GM12872 (cell line): ENCODE results near the gene ZNF674.

Experiments used
- TF ChIP-seq, protein P1 (sequence below): IDR thresholded peaks from 3 replicates; pipeline ENCODE4 v1.5.1; 2011; ENCODE audit warnings: low read depth, mild to moderate bottlenecking, low read length, moderate library complexity; ENCODE audit not compliant: insufficient read depth

ZNF674 gene

GRCh38 chrX:46477435-46477834 is 67.8 kb downstream of the ZNF674 start:
- TF ChIP-seq, protein P1, sequence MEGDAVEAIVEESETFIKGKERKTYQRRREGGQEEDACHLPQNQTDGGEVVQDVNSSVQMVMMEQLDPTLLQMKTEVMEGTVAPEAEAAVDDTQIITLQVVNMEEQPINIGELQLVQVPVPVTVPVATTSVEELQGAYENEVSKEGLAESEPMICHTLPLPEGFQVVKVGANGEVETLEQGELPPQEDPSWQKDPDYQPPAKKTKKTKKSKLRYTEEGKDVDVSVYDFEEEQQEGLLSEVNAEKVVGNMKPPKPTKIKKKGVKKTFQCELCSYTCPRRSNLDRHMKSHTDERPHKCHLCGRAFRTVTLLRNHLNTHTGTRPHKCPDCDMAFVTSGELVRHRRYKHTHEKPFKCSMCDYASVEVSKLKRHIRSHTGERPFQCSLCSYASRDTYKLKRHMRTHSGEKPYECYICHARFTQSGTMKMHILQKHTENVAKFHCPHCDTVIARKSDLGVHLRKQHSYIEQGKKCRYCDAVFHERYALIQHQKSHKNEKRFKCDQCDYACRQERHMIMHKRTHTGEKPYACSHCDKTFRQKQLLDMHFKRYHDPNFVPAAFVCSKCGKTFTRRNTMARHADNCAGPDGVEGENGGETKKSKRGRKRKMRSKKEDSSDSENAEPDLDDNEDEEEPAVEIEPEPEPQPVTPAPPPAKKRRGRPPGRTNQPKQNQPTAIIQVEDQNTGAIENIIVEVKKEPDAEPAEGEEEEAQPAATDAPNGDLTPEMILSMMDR = no peak

GRCh38 chrX:46465203-46465602 is 80.0 kb downstream of the ZNF674 start:
- TF ChIP-seq, protein P1 = no peak

DNA sequence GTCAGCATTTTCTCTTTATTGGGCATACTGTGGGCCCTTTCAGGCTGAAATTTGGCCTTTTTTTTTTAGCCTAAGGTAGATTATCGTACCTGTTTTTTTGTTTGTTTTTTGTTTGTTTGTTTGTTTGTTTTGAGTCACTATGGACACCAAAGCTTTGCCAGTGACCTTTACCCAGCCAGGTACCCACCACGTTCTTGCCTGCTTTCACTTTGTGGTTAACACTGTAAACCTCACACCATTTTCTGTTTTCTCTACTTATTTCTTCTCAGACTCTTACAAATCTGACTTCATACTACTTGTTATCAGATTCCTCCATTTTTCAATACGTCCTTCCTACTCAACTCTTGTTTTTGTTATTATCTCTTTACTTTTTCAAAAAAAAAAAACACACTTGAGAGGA is 81.5 kb downstream of the ZNF674 start:
- TF ChIP-seq, protein P1 = no peak

GRCh38 chrX:46461660-46462191 is 83.5 kb downstream of the ZNF674 start:
- TF ChIP-seq, protein P1 = no peak

DNA sequence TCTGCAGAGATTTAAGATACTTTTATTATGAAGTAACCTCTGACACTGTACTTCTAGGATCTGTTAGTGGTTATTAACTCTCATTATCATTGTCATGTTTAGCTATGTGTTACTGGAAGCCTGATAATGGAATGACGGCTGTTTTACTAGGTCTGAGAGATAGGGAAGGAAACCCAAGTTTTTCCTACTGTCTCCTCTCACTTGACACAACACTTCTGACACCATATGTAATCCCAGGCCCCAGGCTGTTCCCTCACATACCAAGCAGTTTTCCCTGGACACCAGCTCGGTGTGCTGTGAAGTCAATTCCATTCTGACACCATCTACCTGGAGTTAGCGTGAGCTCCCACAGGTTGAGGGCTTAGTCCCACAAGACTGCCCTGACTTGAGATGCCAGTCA is 85.6 kb downstream of the ZNF674 start:
- TF ChIP-seq, protein P1 = no peak

DNA sequence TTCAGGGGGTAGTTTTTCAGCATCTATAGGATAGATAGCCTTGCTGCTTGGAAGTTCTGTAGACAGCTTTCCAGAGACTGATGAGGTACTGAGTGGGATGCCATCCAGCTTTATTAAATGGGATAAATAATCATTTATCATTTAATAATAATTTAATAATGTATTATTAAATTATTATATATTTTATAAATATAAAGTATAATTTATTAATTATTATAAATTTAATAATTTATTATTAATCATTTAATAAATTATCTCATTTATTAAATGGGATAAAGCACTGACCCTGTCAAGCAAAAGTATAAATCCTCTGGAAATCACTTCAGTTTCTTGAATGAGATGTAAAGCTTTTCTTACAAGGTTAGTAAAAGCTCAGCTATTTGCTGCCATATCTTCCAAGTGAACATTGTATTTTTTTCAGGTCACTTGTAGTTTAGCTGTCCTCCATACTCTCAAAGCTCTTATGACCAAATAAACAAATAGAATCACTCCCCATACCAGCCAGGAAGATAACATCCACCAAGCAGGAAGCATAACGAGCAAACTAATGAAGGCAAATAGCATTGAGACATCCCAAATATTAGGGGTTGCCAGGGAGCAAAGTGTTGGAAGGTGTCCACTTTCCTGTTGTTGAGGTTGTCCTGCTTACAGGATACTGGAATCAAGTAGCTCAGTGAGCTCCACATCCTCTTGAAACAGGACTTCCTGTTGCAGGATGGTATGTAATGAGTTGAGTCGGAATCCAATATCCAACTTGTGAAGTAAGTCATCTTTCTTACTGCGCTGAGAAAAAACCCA is 88.9 kb downstream of the ZNF674 start:
- TF ChIP-seq, protein P1 = no peak
